Lower leg skin (tissue), 4 donors: ENCODE results near the gene LTBP3. TPM values are rescaled to one million over a fixed set of nuclear protein-coding genes. Genes with fewer than 3 reads are reported as not detected.

ENCODE experiments used
- DNase-seq, 2 donors: peaks; one replicate each; pipeline ENCODE4 v3.0.0-alpha.2; 2019; ENCODE audit warnings: low spot score in 2 of 2
- H3K4me3 ChIP-seq: fragments of 200-600 bp; sonication (generic); 2 replicates; pipeline ENCODE4 v1.5.1; 2017; ENCODE audit warnings: mild to moderate bottlenecking, low read depth; ENCODE audit not compliant: poor library complexity, severe bottlenecking
- POLR2A ChIP-seq, 2 donors: fragments of 450-650 bp; IDR thresholded peaks; one replicate each; pipeline ENCODE4 v1.6.1; 2016 to 2017; ENCODE audit warnings: antibody characterized with exemption in 2 of 2, mild to moderate bottlenecking in 1 of 2, moderate library complexity in 1 of 2
- WGBS, 2 donors: methylation state at CpG; one replicate each; pipeline ENCODE4 v1.1.5; 2018; 5-methylcytosine and 5-hydroxymethylcytosine counted together
- intact Hi-C: fragments of 100-400 bp; cut with DNase I; formaldehyde crosslinking; loops from one replicate; pipeline ENCODE4 v1.15.0; 2023; ENCODE audit warnings: low total_unique reads
- total RNA-seq, 4 donors: library from RNA; depleted of rRNA; stranded (reverse); fragments of >200 nt; gene quantifications; one replicate each; pipeline ENCODE4 v1.1.0, GENCODE V29; 2016
- TF ChIP-seq, protein P1 (sequence below), 3 donors: fragments of 450-650 bp; IDR thresholded peaks; one replicate each; pipeline ENCODE4 v1.5.1; 2016; ENCODE audit warnings: antibody characterized with exemption in 3 of 3, mild to moderate bottlenecking in 3 of 3, moderate library complexity in 2 of 3

Gene LTBP3
- total RNA-seq, 4 donors from 2014 or later: 71.9 to 113 (median 100) TPM

DNA sequence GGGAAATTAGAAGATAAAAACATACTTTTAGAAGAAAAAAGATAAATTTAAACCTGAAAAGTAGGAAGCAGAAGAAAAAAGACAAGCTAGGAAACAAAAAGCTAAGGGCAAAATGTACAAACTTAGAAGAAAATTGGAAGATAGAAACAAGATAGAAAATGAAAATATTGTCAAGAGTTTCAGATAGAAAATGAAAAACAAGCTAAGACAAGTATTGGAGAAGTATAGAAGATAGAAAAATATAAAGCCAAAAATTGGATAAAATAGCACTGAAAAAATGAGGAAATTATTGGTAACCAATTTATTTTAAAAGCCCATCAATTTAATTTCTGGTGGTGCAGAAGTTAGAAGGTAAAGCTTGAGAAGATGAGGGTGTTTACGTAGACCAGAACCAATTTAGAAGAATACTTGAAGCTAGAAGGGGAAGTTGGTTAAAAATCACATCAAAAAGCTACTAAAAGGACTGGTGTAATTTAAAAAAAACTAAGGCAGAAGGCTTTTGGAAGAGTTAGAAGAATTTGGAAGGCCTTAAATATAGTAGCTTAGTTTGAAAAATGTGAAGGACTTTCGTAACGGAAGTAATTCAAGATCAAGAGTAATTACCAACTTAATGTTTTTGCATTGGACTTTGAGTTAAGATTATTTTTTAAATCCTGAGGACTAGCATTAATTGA, 58.3 kb downstream of the LTBP3 start:
- intact Hi-C loops: loop anchor here (5.0 kb wide), 1 partner anchor 78 kb away; the partner anchor contains the start of gene NEAT1
- DNase-seq: no peak
- H3K4me3 ChIP-seq: peak overlapping the region; percentile 90
- WGBS, 2 donors: 0 to 1% methylated on average over 3 of the region's 3 CpGs
- TF ChIP-seq, protein P1, sequence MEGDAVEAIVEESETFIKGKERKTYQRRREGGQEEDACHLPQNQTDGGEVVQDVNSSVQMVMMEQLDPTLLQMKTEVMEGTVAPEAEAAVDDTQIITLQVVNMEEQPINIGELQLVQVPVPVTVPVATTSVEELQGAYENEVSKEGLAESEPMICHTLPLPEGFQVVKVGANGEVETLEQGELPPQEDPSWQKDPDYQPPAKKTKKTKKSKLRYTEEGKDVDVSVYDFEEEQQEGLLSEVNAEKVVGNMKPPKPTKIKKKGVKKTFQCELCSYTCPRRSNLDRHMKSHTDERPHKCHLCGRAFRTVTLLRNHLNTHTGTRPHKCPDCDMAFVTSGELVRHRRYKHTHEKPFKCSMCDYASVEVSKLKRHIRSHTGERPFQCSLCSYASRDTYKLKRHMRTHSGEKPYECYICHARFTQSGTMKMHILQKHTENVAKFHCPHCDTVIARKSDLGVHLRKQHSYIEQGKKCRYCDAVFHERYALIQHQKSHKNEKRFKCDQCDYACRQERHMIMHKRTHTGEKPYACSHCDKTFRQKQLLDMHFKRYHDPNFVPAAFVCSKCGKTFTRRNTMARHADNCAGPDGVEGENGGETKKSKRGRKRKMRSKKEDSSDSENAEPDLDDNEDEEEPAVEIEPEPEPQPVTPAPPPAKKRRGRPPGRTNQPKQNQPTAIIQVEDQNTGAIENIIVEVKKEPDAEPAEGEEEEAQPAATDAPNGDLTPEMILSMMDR (IDR thresholded peaks at IDR 0.05): no peak
- TF ChIP-seq POLR2A (IDR thresholded peaks at IDR 0.05): no peak

DNA sequence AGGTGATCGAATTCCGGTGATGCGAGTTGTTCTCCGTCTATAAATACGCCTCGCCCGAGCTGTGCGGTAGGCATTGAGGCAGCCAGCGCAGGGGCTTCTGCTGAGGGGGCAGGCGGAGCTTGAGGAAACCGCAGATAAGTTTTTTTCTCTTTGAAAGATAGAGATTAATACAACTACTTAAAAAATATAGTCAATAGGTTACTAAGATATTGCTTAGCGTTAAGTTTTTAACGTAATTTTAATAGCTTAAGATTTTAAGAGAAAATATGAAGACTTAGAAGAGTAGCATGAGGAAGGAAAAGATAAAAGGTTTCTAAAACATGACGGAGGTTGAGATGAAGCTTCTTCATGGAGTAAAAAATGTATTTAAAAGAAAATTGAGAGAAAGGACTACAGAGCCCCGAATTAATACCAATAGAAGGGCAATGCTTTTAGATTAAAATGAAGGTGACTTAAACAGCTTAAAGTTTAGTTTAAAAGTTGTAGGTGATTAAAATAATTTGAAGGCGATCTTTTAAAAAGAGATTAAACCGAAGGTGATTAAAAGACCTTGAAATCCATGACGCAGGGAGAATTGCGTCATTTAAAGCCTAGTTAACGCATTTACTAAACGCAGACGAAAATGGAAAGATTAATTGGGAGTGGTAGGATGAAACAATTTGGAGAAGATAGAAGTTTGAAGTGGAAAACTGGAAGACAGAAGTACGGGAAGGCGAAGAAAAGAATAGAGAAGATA, 59.0 kb downstream of the LTBP3 start, which contains the start of gene MALAT1:
MALAT1 (plus strand) TSS at position 69 of the 736 bp plus-strand sequence.
- intact Hi-C loops: loop anchor here (5.0 kb wide), 1 partner anchor 77 kb away; the partner anchor contains the start of gene NEAT1
- WGBS, 2 donors: 0% methylated on average over 24 of the region's 24 CpGs
- TF ChIP-seq, protein P1 (IDR thresholded peaks at IDR 0.05): no peak
- TF ChIP-seq POLR2A (IDR thresholded peaks at IDR 0.05): peak in 1 of 2 donors; percentile 100

DNA sequence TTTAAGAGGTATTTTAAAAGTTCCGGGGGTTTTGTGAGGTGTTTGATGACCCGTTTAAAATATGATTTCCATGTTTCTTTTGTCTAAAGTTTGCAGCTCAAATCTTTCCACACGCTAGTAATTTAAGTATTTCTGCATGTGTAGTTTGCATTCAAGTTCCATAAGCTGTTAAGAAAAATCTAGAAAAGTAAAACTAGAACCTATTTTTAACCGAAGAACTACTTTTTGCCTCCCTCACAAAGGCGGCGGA, 59.5 kb downstream of the LTBP3 start:
- intact Hi-C loops: loop anchor here (5.0 kb wide), 1 partner anchor 76 kb away; the partner anchor contains the start of gene NEAT1
- WGBS, 2 donors: 1% methylated on average over 6 of the region's 6 CpGs
- no peak for DNase-seq

More for the DNA sequence above, 59.0 kb downstream of the LTBP3 start, which contains the start of gene MALAT1:
- H3K4me3 ChIP-seq: peak within 1 kb of the TSS; percentile 90
- DNase-seq: peak; percentile 94 to 99

DNA sequence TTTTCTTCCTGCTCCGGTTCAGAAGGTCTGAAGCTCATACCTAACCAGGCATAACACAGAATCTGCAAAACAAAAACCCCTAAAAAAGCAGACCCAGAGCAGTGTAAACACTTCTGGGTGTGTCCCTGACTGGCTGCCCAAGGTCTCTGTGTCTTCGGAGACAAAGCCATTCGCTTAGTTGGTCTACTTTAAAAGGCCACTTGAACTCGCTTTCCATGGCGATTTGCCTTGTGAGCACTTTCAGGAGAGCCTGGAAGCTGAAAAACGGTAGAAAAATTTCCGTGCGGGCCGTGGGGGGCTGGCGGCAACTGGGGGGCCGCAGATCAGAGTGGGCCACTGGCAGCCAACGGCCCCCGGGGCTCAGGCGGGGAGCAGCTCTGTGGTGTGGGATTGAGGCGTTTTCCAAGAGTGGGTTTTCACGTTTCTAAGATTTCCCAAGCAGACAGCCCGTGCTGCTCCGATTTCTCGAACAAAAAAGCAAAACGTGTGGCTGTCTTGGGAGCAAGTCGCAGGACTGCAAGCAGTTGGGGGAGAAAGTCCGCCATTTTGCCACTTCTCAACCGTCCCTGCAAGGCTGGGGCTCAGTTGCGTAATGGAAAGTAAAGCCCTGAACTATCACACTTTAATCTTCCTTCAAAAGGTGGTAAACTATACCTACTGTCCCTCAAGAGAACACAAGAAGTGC, 60.0 kb downstream of the LTBP3 start:
- TF ChIP-seq, protein P1 (IDR thresholded peaks at IDR 0.05): no peak
- TF ChIP-seq POLR2A (IDR thresholded peaks at IDR 0.05): no peak
- DNase-seq: no peak
- intact Hi-C loops: loop anchor here (5.0 kb wide), 1 partner anchor 76 kb away; the partner anchor contains the start of gene NEAT1
- peak overlapping the region; percentile 52 for H3K4me3 ChIP-seq
- 0 to 2% methylated on average over 24 of the region's 24 CpGs for WGBS, 2 donors

More for the DNA sequence above, 59.5 kb downstream of the LTBP3 start:
- H3K4me3 ChIP-seq: peak overlapping the region; percentile 52
- TF ChIP-seq POLR2A (IDR thresholded peaks at IDR 0.05): no peak
- TF ChIP-seq, protein P1 (IDR thresholded peaks at IDR 0.05): no peak

- WGBS, 2 donors: 0% methylated on average over 35 to 50 of the region's 61 CpGs
- peak; percentile 97 to 100 for DNase-seq
- H3K4me3 ChIP-seq: peak overlapping the region; percentile 52
- intact Hi-C loops: loop anchor here (5.0 kb wide), 1 partner anchor 75 kb away; the partner anchor contains the start of gene NEAT1
- TF ChIP-seq POLR2A (IDR thresholded peaks at IDR 0.05): peak in 1 of 2 donors; percentile 78
- TF ChIP-seq, protein P1 (IDR thresholded peaks at IDR 0.05): no peak
Observed at GRCh38 chr11:65497141-65498041, 60.8 kb downstream of the LTBP3 start.
